DND-41 (cell line): ENCODE measurements around the gene ARL14EP.

ENCODE experiments used
- ATAC-seq: fragments of 200-7000 bp; cut with Tn5 transposase; 3 replicates; pipeline ENCODE4 v1.9.1; 2021; ENCODE audit warnings: low read depth; ENCODE audit not compliant: insufficient read depth
- DNase-seq: peaks from one replicate; pipeline ENCODE4 v3.0.0-alpha.2; 2020
- H2AFZ ChIP-seq: 2 replicates; pipeline ENCODE4 v1.6.0; 2012; ENCODE audit warnings: low read depth, low read length
- H3K27ac ChIP-seq: 2 replicates; pipeline ENCODE4 v1.5.1; 2012; ENCODE audit warnings: low read length, inconsistent platforms
- H3K27me3 ChIP-seq: fragments of 200-600 bp; sonication (generic); 2 replicates; pipeline ENCODE4 v1.6.0; 2012; ENCODE audit warnings: low read length, mild to moderate bottlenecking, inconsistent platforms; ENCODE audit not compliant: insufficient read depth, poor library complexity
- H3K36me3 ChIP-seq: 2 replicates; pipeline ENCODE4 v1.5.1; 2012; ENCODE audit warnings: low read length, inconsistent platforms; ENCODE audit not compliant: insufficient read depth
- H3K4me1 ChIP-seq: 2 replicates; pipeline ENCODE4 v1.5.1; 2012; ENCODE audit warnings: mild to moderate bottlenecking, low read length; ENCODE audit not compliant: insufficient read depth
- H3K4me2 ChIP-seq: 2 replicates; pipeline ENCODE4 v1.6.0; 2012; ENCODE audit warnings: mild to moderate bottlenecking, moderate library complexity, low read length, inconsistent platforms; ENCODE audit not compliant: insufficient read depth
- H3K4me3 ChIP-seq, 2 experiments: fragments of 200-600 bp in 1 of 2; shearing (Covaris generic) in 1 of 2; 2 replicates each; pipeline ENCODE4 v1.5.1; 2012 to 2016; ENCODE audit warnings: inconsistent platforms in 2 of 2, low read length in 2 of 2, mild to moderate bottlenecking in 2 of 2, low read depth in 1 of 2, moderate library complexity in 1 of 2
- H3K79me2 ChIP-seq: 2 replicates; pipeline ENCODE4 v1.6.0; 2012; ENCODE audit warnings: low read length, inconsistent platforms; ENCODE audit not compliant: insufficient read depth
- H3K9ac ChIP-seq: 2 replicates; pipeline ENCODE4 v1.6.0; 2012; ENCODE audit warnings: low read depth, mild to moderate bottlenecking, inconsistent platforms, low read length, moderate library complexity
- H3K9me3 ChIP-seq: 2 replicates; pipeline ENCODE4 v1.5.1; 2012; ENCODE audit warnings: low read length, moderate library complexity, mild to moderate bottlenecking, inconsistent platforms; ENCODE audit not compliant: insufficient read depth, severe bottlenecking
- H4K20me1 ChIP-seq: 2 replicates; pipeline ENCODE4 v1.6.0; 2012; ENCODE audit warnings: low read length; ENCODE audit not compliant: insufficient read depth
- CTCF ChIP-seq: IDR thresholded peaks from 2 replicates; pipeline ENCODE4 v1.5.1; 2012; ENCODE audit warnings: borderline replicate concordance, low read length, moderate library complexity, mild to moderate bottlenecking; ENCODE audit not compliant: poor library complexity, severe bottlenecking; ENCODE audit errors: extremely low read depth
- EZH2 ChIP-seq: IDR thresholded peaks from 3 replicates; pipeline ENCODE4 v1.6.1; 2012; ENCODE audit warnings: borderline replicate concordance, low read depth, mild to moderate bottlenecking, moderate library complexity, low read length, inconsistent platforms; ENCODE audit not compliant: severe bottlenecking

ARL14EP gene

GRCh38 chr11:30326114-30326778 is 3.3 kb downstream of the ARL14EP start:
- no peak for ATAC-seq
- H4K20me1 ChIP-seq, result peaks cover 24% of the 10 kb centered on the region; the same call in 1 of the 2 replicates
- H3K27ac ChIP-seq, result no peak overlapping the region
- no peak for TF ChIP-seq CTCF
- TF ChIP-seq EZH2, result no peak
- H2AFZ ChIP-seq, result no peak overlapping the region
- no peaks in the 10 kb centered on the region for H3K27me3 ChIP-seq
- H3K4me2 ChIP-seq, result peak overlapping the region; percentile 11; the same call in 1 of the 2 replicates
- H3K4me3 ChIP-seq, result no peak overlapping the region
- H3K9me3 ChIP-seq, result no peaks in the 10 kb centered on the region
- peaks cover 40% of the 10 kb centered on the region for H3K4me1 ChIP-seq
- DNase-seq, result no peak
- H3K36me3 ChIP-seq, result peaks cover 12% of the 10 kb centered on the region
- no peak overlapping the region for H3K9ac ChIP-seq
- H3K79me2 ChIP-seq, result peaks cover 81% of the 10 kb centered on the region

GRCh38 chr11:30326906-30327305 is 4.0 kb downstream of the ARL14EP start:
- peaks cover 16% of the 10 kb centered on the region for H3K36me3 ChIP-seq
- no peak overlapping the region for H3K9ac ChIP-seq
- H3K4me2 ChIP-seq, result peak overlapping the region; percentile 11; the same call in 1 of the 2 replicates
- no peak overlapping the region for H2AFZ ChIP-seq
- H3K9me3 ChIP-seq, result no peaks in the 10 kb centered on the region
- no peak overlapping the region for H3K27ac ChIP-seq
- H3K4me3 ChIP-seq, result no peak overlapping the region
- TF ChIP-seq CTCF (no peak), EZH2 (no peak)
- peaks cover 40% of the 10 kb centered on the region for H3K4me1 ChIP-seq
- H3K79me2 ChIP-seq, result peaks cover 84% of the 10 kb centered on the region
- no peaks in the 10 kb centered on the region for H3K27me3 ChIP-seq
- DNase-seq (no peak), ATAC-seq (no peak)
- H4K20me1 ChIP-seq, result peaks cover 24% of the 10 kb centered on the region; the same call in 1 of the 2 replicates

- ATAC-seq (no peak), DNase-seq (no peak)
- no peaks in the 10 kb centered on the region for H3K9me3 ChIP-seq
- H3K4me3 ChIP-seq, result no peak overlapping the region
- H3K4me2 ChIP-seq, result no peak overlapping the region
- H3K9ac ChIP-seq, result no peak overlapping the region
- peaks cover 32% of the 10 kb centered on the region for H3K36me3 ChIP-seq
- H2AFZ ChIP-seq, result no peak overlapping the region
- H4K20me1 ChIP-seq, result peaks cover 24% of the 10 kb centered on the region; the same call in 1 of the 2 replicates
- no peak overlapping the region for H3K27ac ChIP-seq
- TF ChIP-seq EZH2, result no peak
- TF ChIP-seq CTCF, result no peak
- H3K27me3 ChIP-seq, result no peaks in the 10 kb centered on the region
- H3K79me2 ChIP-seq, result peaks cover 73% of the 10 kb centered on the region
- H3K4me1 ChIP-seq, result peaks cover 30% of the 10 kb centered on the region
Observed at GRCh38 chr11:30328681-30329080, 5.8 kb downstream of the ARL14EP start.
